ENCODE measurements around the gene GRID2. TPM values are rescaled to one million over a fixed set of nuclear protein-coding genes. Genes with fewer than 3 reads are reported as not detected.

GRID2 gene
- total RNA-seq: not detected
- long read RNA-seq: 0 reads

DNA sequence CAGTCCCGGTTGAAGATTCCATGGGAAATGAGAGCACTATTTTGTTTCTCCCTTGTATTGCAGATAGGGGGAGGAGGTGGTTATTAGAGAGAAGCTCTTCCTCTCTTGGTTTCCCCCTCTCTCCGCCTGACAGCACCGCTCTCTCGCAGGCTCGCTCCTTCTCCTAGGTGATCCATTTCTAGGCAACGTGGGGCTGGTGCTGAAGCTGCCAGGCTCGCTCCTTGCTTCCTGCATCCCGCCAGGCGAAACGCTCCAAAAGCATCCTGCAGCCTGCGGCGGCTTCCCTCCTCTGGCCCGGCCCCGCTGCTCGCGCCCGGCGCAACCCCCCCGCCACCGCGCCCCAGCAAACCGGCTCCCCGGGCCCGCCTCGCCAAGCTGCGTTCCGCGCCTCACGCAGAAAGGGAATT lies at the start of gene GRID2:
Gene GRID2 (plus strand): TSS at position 346 of the 407 bp plus-strand sequence.
- peak within 1 kb of the TSS; percentile 67 for H3K4me3 ChIP-seq
- TF ChIP-seq, protein P1, sequence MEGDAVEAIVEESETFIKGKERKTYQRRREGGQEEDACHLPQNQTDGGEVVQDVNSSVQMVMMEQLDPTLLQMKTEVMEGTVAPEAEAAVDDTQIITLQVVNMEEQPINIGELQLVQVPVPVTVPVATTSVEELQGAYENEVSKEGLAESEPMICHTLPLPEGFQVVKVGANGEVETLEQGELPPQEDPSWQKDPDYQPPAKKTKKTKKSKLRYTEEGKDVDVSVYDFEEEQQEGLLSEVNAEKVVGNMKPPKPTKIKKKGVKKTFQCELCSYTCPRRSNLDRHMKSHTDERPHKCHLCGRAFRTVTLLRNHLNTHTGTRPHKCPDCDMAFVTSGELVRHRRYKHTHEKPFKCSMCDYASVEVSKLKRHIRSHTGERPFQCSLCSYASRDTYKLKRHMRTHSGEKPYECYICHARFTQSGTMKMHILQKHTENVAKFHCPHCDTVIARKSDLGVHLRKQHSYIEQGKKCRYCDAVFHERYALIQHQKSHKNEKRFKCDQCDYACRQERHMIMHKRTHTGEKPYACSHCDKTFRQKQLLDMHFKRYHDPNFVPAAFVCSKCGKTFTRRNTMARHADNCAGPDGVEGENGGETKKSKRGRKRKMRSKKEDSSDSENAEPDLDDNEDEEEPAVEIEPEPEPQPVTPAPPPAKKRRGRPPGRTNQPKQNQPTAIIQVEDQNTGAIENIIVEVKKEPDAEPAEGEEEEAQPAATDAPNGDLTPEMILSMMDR (IDR thresholded peaks at IDR 0.05; ENCODE audit: borderline replicate concordance): peak; percentile 38
- peaks cover 68% of the 10 kb centered on the region for H3K27me3 ChIP-seq (ENCODE audit: low read depth)
- H3K27ac ChIP-seq (replicated peaks): no peak within 1 kb of the TSS
- no peak for DNase-seq
- no peaks in the 10 kb centered on the region for H3K36me3 ChIP-seq
- intact Hi-C loops (cut with micrococcal nuclease): no loop called here
- H3K4me1 ChIP-seq: peaks cover 29% of the 10 kb centered on the region
- no peaks in the 10 kb centered on the region for H3K9me3 ChIP-seq (replicated peaks)

DNA sequence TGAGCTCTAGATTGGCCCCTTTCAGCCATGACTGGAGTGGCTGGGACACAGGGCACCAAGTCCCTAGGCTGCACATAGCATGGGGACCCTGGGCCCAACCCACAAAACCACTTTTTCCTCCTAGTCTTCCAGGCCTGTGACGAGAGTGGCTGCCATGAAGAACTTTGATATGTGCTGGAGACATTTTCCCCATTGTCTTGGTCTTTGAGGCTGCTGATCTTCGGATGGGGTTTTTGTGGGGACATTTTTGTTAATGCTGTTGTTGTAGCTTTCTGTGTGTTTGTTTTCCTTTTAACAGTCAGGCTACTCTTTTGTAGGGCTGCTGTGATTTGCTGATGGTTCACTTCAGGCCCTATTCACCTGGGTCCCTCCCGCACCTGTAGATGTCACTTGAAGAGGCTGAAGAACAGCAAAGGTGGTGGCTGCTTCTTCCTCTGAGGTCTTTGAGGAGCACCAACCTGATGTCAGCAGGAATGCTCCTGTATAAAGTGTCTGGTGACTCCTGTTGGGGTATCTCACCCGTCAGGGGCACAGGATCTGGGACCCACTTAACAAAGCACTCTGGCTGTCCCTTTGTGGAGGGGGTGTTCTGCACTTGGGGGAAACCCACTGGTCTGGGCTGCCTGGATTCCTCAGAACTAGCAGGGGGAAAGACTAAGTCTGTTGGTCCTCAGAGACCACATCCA lies 49.6 kb upstream of the GRID2 start:
- H3K27ac ChIP-seq (replicated peaks): no peak overlapping the region
- no peak overlapping the region for H3K4me3 ChIP-seq
- TF ChIP-seq, protein P1 (IDR thresholded peaks at IDR 0.05; ENCODE audit: borderline replicate concordance): no peak
- H3K27me3 ChIP-seq (ENCODE audit: low read depth): no peaks in the 10 kb centered on the region
- intact Hi-C loops (cut with micrococcal nuclease): no loop called here
- DNase-seq: no peak
- H3K4me1 ChIP-seq: no peaks in the 10 kb centered on the region
- no peaks in the 10 kb centered on the region for H3K36me3 ChIP-seq
- peaks cover 51% of the 10 kb centered on the region for H3K9me3 ChIP-seq (replicated peaks)

DNA sequence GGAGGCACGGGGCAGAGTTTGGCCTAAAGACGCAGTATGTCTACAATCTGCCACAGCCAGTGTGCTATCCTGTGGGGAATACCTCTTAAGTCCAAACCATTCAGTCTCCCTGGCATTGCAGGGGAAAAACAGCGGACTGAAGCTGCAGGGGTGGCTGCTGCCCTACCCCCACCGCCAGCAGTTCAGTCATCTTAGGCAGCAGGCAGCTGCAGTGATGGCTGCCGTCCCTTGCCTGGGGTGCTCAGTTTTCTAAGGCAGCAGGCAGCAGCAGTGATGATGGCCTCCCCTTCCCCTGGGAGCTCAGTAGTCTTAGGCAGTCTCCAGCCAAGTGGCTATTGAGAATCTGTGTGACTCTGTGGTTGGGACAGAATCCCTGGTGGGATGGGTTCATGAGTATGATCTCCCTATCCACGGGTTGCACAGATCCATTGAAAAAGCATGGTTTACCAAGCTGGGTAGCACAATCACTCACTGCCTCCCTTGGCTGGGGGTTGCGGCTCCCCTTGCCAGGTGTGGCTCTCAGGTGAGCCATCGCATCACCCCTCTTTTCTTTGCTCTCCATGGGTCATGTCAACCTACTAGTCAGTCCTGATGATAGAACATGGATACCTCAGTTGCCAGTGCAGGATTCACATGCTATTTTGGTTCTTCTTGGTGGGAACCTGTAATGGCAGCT lies 48.9 kb upstream of the GRID2 start:
- no peak overlapping the region for H3K4me3 ChIP-seq
- H3K27me3 ChIP-seq (ENCODE audit: low read depth): no peaks in the 10 kb centered on the region
- H3K4me1 ChIP-seq: no peaks in the 10 kb centered on the region
- H3K36me3 ChIP-seq: no peaks in the 10 kb centered on the region
- DNase-seq: no peak
- H3K27ac ChIP-seq (replicated peaks): no peak overlapping the region
- peaks cover 51% of the 10 kb centered on the region for H3K9me3 ChIP-seq (replicated peaks)
- TF ChIP-seq, protein P1 (IDR thresholded peaks at IDR 0.05; ENCODE audit: borderline replicate concordance): no peak
- intact Hi-C loops (cut with micrococcal nuclease): no loop called here

DNA sequence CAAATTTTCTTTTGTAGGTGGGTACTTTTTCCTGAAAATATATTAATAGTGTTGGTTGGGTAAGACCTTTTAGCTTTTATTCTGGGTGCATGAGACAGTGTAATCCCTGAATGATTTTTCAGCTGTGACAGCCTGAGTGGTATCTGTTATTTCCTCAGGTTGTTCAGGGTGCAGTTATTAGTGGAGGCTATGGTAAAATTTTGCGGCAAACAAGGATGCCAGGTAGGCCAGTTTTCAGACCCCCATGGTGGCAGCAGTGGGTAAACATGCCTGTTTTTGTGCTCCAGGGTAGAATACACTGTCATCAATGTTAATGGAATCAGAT lies 47.9 kb upstream of the GRID2 start:
- intact Hi-C loops (cut with micrococcal nuclease): no loop called here
- Histone ChIP-seq H3K27me3 (ENCODE audit: low read depth) (no peaks in the 10 kb centered on the region), H3K4me1 (no peaks in the 10 kb centered on the region), H3K27ac (replicated peaks) (no peak overlapping the region), H3K9me3 (replicated peaks) (peaks cover 47% of the 10 kb centered on the region), H3K4me3 (no peak overlapping the region), H3K36me3 (no peaks in the 10 kb centered on the region)
- TF ChIP-seq, protein P1 (IDR thresholded peaks at IDR 0.05; ENCODE audit: borderline replicate concordance): no peak
- no peak for DNase-seq

DNA sequence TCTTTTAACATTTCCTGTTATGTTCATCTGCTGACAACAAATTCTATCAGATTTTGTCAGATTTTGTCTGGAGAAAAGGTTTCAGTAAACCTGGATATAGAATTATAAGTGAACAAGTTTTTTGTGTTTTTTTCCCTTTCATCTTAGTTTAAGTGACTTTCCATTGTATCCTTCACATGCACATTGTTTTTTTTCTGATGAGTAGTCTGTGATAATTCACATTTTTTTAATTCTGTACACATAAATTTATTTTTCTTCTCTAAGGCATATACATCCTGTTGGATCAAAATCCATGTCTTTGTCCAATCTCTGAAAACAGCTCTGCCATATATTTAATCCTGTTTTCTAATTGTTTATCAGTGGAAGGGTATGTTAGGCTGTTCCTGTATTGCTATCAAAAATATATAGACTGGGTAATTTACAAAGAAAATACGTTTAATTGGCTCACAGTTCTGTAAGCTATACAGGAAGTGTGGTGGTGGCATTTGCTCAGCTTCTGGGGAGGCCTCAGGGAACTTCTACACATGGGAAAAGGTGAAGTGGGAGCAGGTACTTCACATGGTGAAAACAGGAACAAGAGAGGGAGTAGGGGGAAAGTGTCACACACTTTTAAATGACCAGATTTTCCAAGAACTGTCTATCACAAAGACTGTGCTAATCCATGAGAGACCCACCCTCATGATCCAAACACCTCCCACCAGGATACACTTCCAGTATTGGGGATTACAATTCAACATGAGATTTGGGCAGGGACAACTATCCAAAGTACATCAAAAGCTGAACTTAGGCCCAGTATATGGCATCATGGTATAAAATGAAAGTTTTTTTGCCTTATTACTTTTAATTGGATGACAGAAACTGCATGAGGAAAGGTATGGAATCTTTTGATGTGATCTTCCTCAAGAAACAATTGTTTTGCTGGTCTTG lies 45.6 kb upstream of the GRID2 start:
- Histone ChIP-seq H3K27me3 (ENCODE audit: low read depth) (no peaks in the 10 kb centered on the region), H3K4me3 (no peak overlapping the region), H3K27ac (replicated peaks) (no peak overlapping the region), H3K36me3 (no peaks in the 10 kb centered on the region), H3K4me1 (no peaks in the 10 kb centered on the region), H3K9me3 (replicated peaks) (peaks cover 31% of the 10 kb centered on the region)
- no peak for DNase-seq
- intact Hi-C loops (cut with micrococcal nuclease): no loop called here
- TF ChIP-seq, protein P1 (IDR thresholded peaks at IDR 0.05; ENCODE audit: borderline replicate concordance): no peak

Data from left ventricle myocardium inferior (tissue), 1 donor.